Mesodermal cell (in vitro differentiated cells): Measurements from ENCODE around the gene ANKRD63.

ENCODE experiments used
- H3K27ac ChIP-seq: 2 replicates; pipeline ENCODE4 v1.7.0; 2013; ENCODE audit warnings: mild to moderate bottlenecking, low read depth, low read length, moderate library complexity; ENCODE audit not compliant: severe bottlenecking
- H3K36me3 ChIP-seq: 2 replicates; pipeline ENCODE4 v1.7.1; 2013; ENCODE audit warnings: mild to moderate bottlenecking, low read length, moderate library complexity; ENCODE audit not compliant: control insufficient read depth, insufficient read depth
- H3K4me1 ChIP-seq: one replicate; pipeline ENCODE4 v1.7.1; 2013; ENCODE audit warnings: mild to moderate bottlenecking, low read length; ENCODE audit not compliant: insufficient read depth, control insufficient read depth, poor library complexity, severe bottlenecking
- H3K4me3 ChIP-seq: 2 replicates; pipeline ENCODE4 v1.7.0; 2013; ENCODE audit warnings: low read length, control low read depth, mild to moderate bottlenecking; ENCODE audit not compliant: insufficient read depth, poor library complexity, severe bottlenecking; ENCODE audit errors: extremely low read depth
- H3K9me3 ChIP-seq: 2 replicates; pipeline ENCODE4 v1.7.1; 2013; ENCODE audit warnings: mild to moderate bottlenecking, low read length, moderate library complexity; ENCODE audit not compliant: control insufficient read depth
- WGBS, 2 experiments: methylation state at CpG; one replicate each; pipeline ENCODE4 v1.1.5; 2013; ENCODE audit warnings: missing lambda C conversion rate in 2 of 2; ENCODE audit not compliant: insufficient coverage in 2 of 2; 5-methylcytosine and 5-hydroxymethylcytosine counted together

Gene ANKRD63

GRCh38 chr15:40248006-40248783 lies 34.7 kb downstream of the ANKRD63 start:
- no peak overlapping the region for H3K4me3 ChIP-seq
- H3K9me3 ChIP-seq, result no peaks in the 10 kb centered on the region
- no peaks in the 10 kb centered on the region for H3K36me3 ChIP-seq
- 91 to 95% methylated on average over 12 to 15 of the region's 17 CpGs for WGBS, 2 experiments
- H3K27ac ChIP-seq, result no peak overlapping the region
- peaks cover 24% of the 10 kb centered on the region for H3K4me1 ChIP-seq

- no peak overlapping the region for H3K4me3 ChIP-seq
- no peaks in the 10 kb centered on the region for H3K9me3 ChIP-seq
- WGBS, 2 experiments, result 93 to 97% methylated on average over 5 to 9 of the region's 12 CpGs
- peaks cover 23% of the 10 kb centered on the region for H3K4me1 ChIP-seq
- no peak overlapping the region for H3K27ac ChIP-seq
- no peaks in the 10 kb centered on the region for H3K36me3 ChIP-seq
Observed at GRCh38 chr15:40247406-40247971, 35.4 kb downstream of the ANKRD63 start.

GRCh38 chr15:40246496-40247280 lies 36.2 kb downstream of the ANKRD63 start:
- Histone ChIP-seq H3K4me1 (peaks cover 22% of the 10 kb centered on the region), H3K4me3 (no peak overlapping the region), H3K36me3 (no peaks in the 10 kb centered on the region), H3K27ac (no peak overlapping the region), H3K9me3 (no peaks in the 10 kb centered on the region)
- WGBS, 2 experiments, result 89 to 94% methylated on average over 7 of the region's 8 CpGs

- Histone ChIP-seq H3K36me3 (no peaks in the 10 kb centered on the region), H3K27ac (no peak overlapping the region), H3K9me3 (no peaks in the 10 kb centered on the region), H3K4me1 (peaks cover 14% of the 10 kb centered on the region), H3K4me3 (no peak overlapping the region)
- 90 to 98% methylated on average over 6 to 7 of the region's 9 CpGs for WGBS, 2 experiments
Observed at GRCh38 chr15:40245666-40246450, 37.0 kb downstream of the ANKRD63 start.

GRCh38 chr15:40244961-40245523 lies 37.8 kb downstream of the ANKRD63 start:
- 76 to 92% methylated on average over 4 to 5 of the region's 5 CpGs for WGBS, 2 experiments
- Histone ChIP-seq H3K27ac (no peak overlapping the region), H3K9me3 (no peaks in the 10 kb centered on the region), H3K4me1 (peaks cover 20% of the 10 kb centered on the region), H3K4me3 (no peak overlapping the region), H3K36me3 (no peaks in the 10 kb centered on the region)

- H3K4me1 ChIP-seq, result peaks cover 14% of the 10 kb centered on the region
- no peak overlapping the region for H3K4me3 ChIP-seq
- no peaks in the 10 kb centered on the region for H3K9me3 ChIP-seq
- no peak overlapping the region for H3K27ac ChIP-seq
- no peaks in the 10 kb centered on the region for H3K36me3 ChIP-seq
- WGBS, 2 experiments, result 93 to 100% methylated on average over 5 to 6 of the region's 9 CpGs
Observed at GRCh38 chr15:40243126-40243810, 39.6 kb downstream of the ANKRD63 start.

GRCh38 chr15:40242601-40243000 lies 40.3 kb downstream of the ANKRD63 start:
- 93 to 97% methylated on average over 4 of the region's 5 CpGs for WGBS, 2 experiments
- Histone ChIP-seq H3K9me3 (no peaks in the 10 kb centered on the region), H3K4me3 (no peak overlapping the region), H3K27ac (no peak overlapping the region), H3K36me3 (no peaks in the 10 kb centered on the region), H3K4me1 (peaks cover 14% of the 10 kb centered on the region)

- H3K4me1 ChIP-seq, result peaks cover 14% of the 10 kb centered on the region
- no peak overlapping the region for H3K4me3 ChIP-seq
- no peak overlapping the region for H3K27ac ChIP-seq
- no peaks in the 10 kb centered on the region for H3K36me3 ChIP-seq
- no peaks in the 10 kb centered on the region for H3K9me3 ChIP-seq
- 97 to 98% methylated on average over 8 of the region's 10 CpGs for WGBS, 2 experiments
Observed at GRCh38 chr15:40242213-40242599, 40.7 kb downstream of the ANKRD63 start.

- Histone ChIP-seq H3K36me3 (no peaks in the 10 kb centered on the region), H3K9me3 (no peaks in the 10 kb centered on the region), H3K4me3 (no peak overlapping the region), H3K27ac (no peak overlapping the region), H3K4me1 (peaks cover 14% of the 10 kb centered on the region)
- WGBS, 2 experiments, result 91 to 93% methylated on average over 11 to 14 of the region's 14 CpGs
Observed at GRCh38 chr15:40241269-40242212, 41.3 kb downstream of the ANKRD63 start.
